Cortex of kidney (tissue), 1 donor: ENCODE measurements around the gene IQCE.

Source experiments
- DNase-seq: peaks from one replicate; lab custom pipeline; 2025; lab: John Stamatoyannopoulos, UW

The IQCE gene

GRCh38 chr7:2633538-2634266 lies 74.9 kb downstream of the IQCE start:
- DNase-seq, result no peak

GRCh38 chr7:2634267-2635145 lies 75.7 kb downstream of the IQCE start:
- no peak for DNase-seq

- DNase-seq, result no peak
Observed at GRCh38 chr7:2635148-2635668, 76.4 kb downstream of the IQCE start.

- DNase-seq, result no peak
Observed at GRCh38 chr7:2635810-2636701, 77.3 kb downstream of the IQCE start.

GRCh38 chr7:2637066-2637471 lies 78.3 kb downstream of the IQCE start:
- no peak for DNase-seq

GRCh38 chr7:2637505-2638223 lies 78.9 kb downstream of the IQCE start:
- no peak for DNase-seq

GRCh38 chr7:2638224-2638991 lies 79.6 kb downstream of the IQCE start:
- no peak for DNase-seq

- no peak for DNase-seq
Observed at GRCh38 chr7:2639181-2639681, 80.5 kb downstream of the IQCE start.

- DNase-seq, result no peak
Observed at GRCh38 chr7:2639695-2640481, 81.1 kb downstream of the IQCE start.

GRCh38 chr7:2640482-2640830 lies 81.7 kb downstream of the IQCE start:
- no peak for DNase-seq

GRCh38 chr7:2640846-2641316 lies 82.1 kb downstream of the IQCE start:
- no peak for DNase-seq

- no peak for DNase-seq
Observed at GRCh38 chr7:2641406-2642393, 82.9 kb downstream of the IQCE start.

GRCh38 chr7:2643386-2644219 lies 84.8 kb downstream of the IQCE start:
- no peak for DNase-seq

GRCh38 chr7:2644220-2644561 lies 85.4 kb downstream of the IQCE start:
- no peak for DNase-seq

GRCh38 chr7:2644562-2645273 lies 85.9 kb downstream of the IQCE start:
- DNase-seq, result no peak

- DNase-seq, result no peak
Observed at GRCh38 chr7:2645274-2645868, 86.6 kb downstream of the IQCE start.

GRCh38 chr7:2646336-2646679 lies 87.5 kb downstream of the IQCE start:
- DNase-seq, result no peak
